ENCODE results near the gene FXN.

- no peak for TF ChIP-seq POLR2A (IDR thresholded peaks at IDR 0.05; ENCODE audit: low read depth)
- TF ChIP-seq CTCF (IDR thresholded peaks at IDR 0.05), result no peak
- no peak for TF ChIP-seq POLR2AphosphoS5 (IDR thresholded peaks at IDR 0.05)
- TF ChIP-seq EP300 (IDR thresholded peaks at IDR 0.05), result no peak
Measured at GRCh38 chr9:69056191-69056815, 20.8 kb downstream of the FXN start.
